Ovary (tissue), 9 donors: ENCODE data around the gene PLCH2. TPM values are rescaled to one million over a fixed set of nuclear protein-coding genes. Genes with fewer than 3 reads are reported as not detected.

Source experiments
- DNase-seq, 5 donors: peaks; one replicate each; pipeline ENCODE4 v3.0.0-alpha.2; 2019 to 2020
- H3K27ac ChIP-seq, 2 donors: fragments of 200-600 bp; one replicate each; pipeline versions ENCODE4 v1.5.1 to v1.8.0; 2019 to 2022
- H3K27me3 ChIP-seq: fragments of 200-600 bp; one replicate; pipeline ENCODE4 v1.8.0; 2022
- H3K36me3 ChIP-seq: fragments of 200-600 bp; sonication (generic); one replicate; pipeline ENCODE4 v1.5.1; 2019
- H3K4me1 ChIP-seq: one replicate; pipeline ENCODE4 v1.8.1; 2013; ENCODE audit warnings: mild to moderate bottlenecking, moderate library complexity; ENCODE audit not compliant: insufficient read depth
- H3K4me3 ChIP-seq: fragments of 200-600 bp; sonication (generic); one replicate; pipeline ENCODE4 v1.5.1; 2017
- H3K9me3 ChIP-seq, 2 donors: fragments of 200-600 bp in 1 of 2; sonication (generic) in 1 of 2; one replicate each; pipeline versions ENCODE4 v1.5.1 to v1.8.1; 2013 to 2019; ENCODE audit warnings: mild to moderate bottlenecking in 1 of 2, moderate library complexity in 1 of 2
- EP300 ChIP-seq: sonication (generic); formaldehyde crosslinking; IDR thresholded peaks from one replicate; pipeline ENCODE4 v1.6.1; 2017; ENCODE audit warnings: antibody characterized with exemption
- POLR2A ChIP-seq: fragments of 450-650 bp; IDR thresholded peaks from one replicate; pipeline ENCODE4 v1.6.1; 2017; ENCODE audit warnings: antibody characterized with exemption, mild to moderate bottlenecking, moderate library complexity
- WGBS, 3 donors: extraction: QIAGEN DNeasy Blood & Tissue Kit in 1 of 3; methylation state at CpG; one replicate each; pipeline versions ENCODE4 v1.1.5 to v1.1.7; 2013 to 2017; 5-methylcytosine and 5-hydroxymethylcytosine counted together
- intact Hi-C, 4 donors: fragments of 100-400 bp; cut with DNase I; formaldehyde crosslinking; loops; one replicate each; pipeline versions ENCODE4 v1.11.0 to v1.15.1; 2022 to 2023
- polyA plus RNA-seq, 2 donors: library from polyadenylated mRNA; stranded (reverse); fragments of 200-250 nt in 1 of 2; fragments of 350-450 nt in 1 of 2; fragmentation: Illumina TruSeq in 1 of 2; extraction: RNeasy Lipid Tissue Mini Kit (QIAGEN cat#74804) in 1 of 2; gene quantifications; one replicate each; pipeline ENCODE4 v1.2.3, GENCODE V29; 2013 to 2014
- total RNA-seq, 7 donors: library from RNA; depleted of rRNA in 2 of 7; stranded (reverse); fragments of >200 nt in 2 of 7; fragmentation: NEBNext Ultra II Directional in 3 of 7; extraction: Animal tissue kit (Norgen Biotek cat#: 25700) in 3 of 7; gene quantifications; one replicate each; pipeline versions ENCODE4 v1.1.0 to v1.2.4, GENCODE V29; 2016 to 2023
- TF ChIP-seq, protein P1 (sequence below), 3 donors: fragments of 450-650 bp in 2 of 3; fragments of 200-600 bp in 1 of 3; IDR thresholded peaks; one replicate each; pipeline versions ENCODE4 v1.5.1 to v1.8.0; 2016 to 2022; ENCODE audit warnings: antibody characterized with exemption in 3 of 3, mild to moderate bottlenecking in 1 of 3
- donor health status: DM: no; HTN: no; CAD: no; lungs with moderate emphysema.
- donor health status: DM: no; HTN: no; CAD: no.
- donor health status: Bipolar disorder and iron deficiency.
- donor health status: DM: yes; HTN: yes; CAD: no.
- donor health status: DM: no; HTN: no; CAD: no.
- donor health status: DM: yes; HTN: yes; CAD: no.

PLCH2 gene
- total and polyA plus RNA-seq, 9 donors, result 0.05 to 0.84 (median 0.34) TPM; not detected in 1

DNA sequence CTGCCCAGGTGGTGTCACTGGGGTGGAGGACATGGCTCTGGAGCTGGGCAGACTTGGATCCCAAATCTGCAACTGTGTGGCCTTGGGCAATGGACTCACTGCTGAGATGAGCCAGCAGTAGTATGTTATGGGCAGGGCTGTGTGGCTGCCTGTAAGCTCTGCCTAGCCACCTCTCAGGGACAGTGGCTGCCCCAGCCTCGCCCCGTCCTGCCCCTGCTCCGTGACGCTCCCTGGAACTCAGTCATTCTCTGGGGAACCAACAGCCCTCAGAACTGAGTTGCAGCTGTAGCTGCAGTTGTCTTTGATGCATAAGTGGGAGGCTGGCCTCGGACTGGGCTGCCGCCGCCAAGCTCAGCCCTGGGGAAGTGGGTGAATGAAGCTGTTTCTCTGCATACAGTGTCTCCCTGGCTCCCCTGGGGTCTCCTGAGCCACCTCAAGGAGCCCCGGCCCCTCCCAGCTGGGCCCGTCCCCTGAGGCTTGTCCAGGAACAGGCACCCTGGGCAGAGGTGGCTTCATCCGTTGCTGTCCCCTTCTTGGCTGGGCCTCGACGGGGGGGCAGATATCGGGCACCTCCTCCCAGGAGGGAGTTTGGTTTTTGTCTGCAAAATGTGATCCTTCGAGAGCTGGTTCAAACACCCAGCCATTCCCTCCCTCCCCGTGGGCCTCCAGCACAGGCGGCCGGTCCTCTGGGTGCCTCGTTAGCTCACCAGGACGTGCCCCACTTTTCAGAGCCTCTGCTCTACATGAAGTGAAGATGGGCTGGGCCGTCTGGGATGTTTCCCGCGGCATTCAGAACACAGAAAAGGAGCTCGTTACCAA is 26.2 kb upstream of the PLCH2 start:
- no peak for TF ChIP-seq POLR2A
- TF ChIP-seq, protein P1, sequence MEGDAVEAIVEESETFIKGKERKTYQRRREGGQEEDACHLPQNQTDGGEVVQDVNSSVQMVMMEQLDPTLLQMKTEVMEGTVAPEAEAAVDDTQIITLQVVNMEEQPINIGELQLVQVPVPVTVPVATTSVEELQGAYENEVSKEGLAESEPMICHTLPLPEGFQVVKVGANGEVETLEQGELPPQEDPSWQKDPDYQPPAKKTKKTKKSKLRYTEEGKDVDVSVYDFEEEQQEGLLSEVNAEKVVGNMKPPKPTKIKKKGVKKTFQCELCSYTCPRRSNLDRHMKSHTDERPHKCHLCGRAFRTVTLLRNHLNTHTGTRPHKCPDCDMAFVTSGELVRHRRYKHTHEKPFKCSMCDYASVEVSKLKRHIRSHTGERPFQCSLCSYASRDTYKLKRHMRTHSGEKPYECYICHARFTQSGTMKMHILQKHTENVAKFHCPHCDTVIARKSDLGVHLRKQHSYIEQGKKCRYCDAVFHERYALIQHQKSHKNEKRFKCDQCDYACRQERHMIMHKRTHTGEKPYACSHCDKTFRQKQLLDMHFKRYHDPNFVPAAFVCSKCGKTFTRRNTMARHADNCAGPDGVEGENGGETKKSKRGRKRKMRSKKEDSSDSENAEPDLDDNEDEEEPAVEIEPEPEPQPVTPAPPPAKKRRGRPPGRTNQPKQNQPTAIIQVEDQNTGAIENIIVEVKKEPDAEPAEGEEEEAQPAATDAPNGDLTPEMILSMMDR (IDR thresholded peaks at IDR 0.05), result no peak
- intact Hi-C loops, result loop anchor here in 1 of 4 donors (10.0 kb wide), 1 partner anchor 1555 kb away; no protein-coding TSS in a partner anchor

DNA sequence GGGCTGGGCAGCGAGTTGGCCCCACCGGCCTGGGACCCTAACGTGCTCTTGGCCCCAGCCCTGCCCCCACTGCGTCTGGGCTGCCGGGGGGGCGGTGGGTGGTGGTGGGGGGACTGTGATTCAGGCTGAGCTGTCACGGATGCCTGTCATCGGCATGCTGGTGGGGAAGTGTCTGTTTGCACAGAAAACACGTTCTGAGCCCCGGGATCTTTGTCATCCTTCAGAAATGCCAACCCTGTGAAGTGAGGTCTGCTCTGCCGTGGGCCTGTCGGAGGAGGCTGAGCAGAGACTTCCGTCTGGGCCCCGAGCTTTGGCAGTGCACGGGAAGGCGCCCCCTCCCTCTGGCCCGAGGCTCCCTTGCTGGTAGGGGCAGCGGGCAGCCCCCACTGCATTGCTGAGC is 24.3 kb upstream of the PLCH2 start:
- TF ChIP-seq, protein P1 (IDR thresholded peaks at IDR 0.05), result no peak
- TF ChIP-seq EP300 (no peak), POLR2A (no peak)
- Histone ChIP-seq H3K36me3 (no peaks in the 10 kb centered on the region), H3K27ac (no peak overlapping the region), H3K4me1 (no peaks in the 10 kb centered on the region), H3K27me3 (no peaks in the 10 kb centered on the region), H3K9me3 (no peaks in the 10 kb centered on the region), H3K4me3 (no peak overlapping the region)
- intact Hi-C loops, result loop anchor here in 1 of 4 donors (10.0 kb wide), 1 partner anchor 1553 kb away; no protein-coding TSS in a partner anchor
- DNase-seq, result no peak
- WGBS, 3 donors, result 14 to 57% (median 19%) methylated on average over 10 to 18 of the region's 18 CpGs

More for the DNA sequence above, 26.2 kb upstream of the PLCH2 start:
- no peak overlapping the region for H3K4me3 ChIP-seq
- H3K27me3 ChIP-seq, result no peaks in the 10 kb centered on the region
- H3K4me1 ChIP-seq, result no peaks in the 10 kb centered on the region
- no peak for DNase-seq
- no peak overlapping the region for H3K27ac ChIP-seq
- WGBS, 3 donors, result 39 to 53% (median 42%) methylated on average over 23 of the region's 23 CpGs
- no peaks in the 10 kb centered on the region for H3K9me3 ChIP-seq
- H3K36me3 ChIP-seq, result no peaks in the 10 kb centered on the region

DNA sequence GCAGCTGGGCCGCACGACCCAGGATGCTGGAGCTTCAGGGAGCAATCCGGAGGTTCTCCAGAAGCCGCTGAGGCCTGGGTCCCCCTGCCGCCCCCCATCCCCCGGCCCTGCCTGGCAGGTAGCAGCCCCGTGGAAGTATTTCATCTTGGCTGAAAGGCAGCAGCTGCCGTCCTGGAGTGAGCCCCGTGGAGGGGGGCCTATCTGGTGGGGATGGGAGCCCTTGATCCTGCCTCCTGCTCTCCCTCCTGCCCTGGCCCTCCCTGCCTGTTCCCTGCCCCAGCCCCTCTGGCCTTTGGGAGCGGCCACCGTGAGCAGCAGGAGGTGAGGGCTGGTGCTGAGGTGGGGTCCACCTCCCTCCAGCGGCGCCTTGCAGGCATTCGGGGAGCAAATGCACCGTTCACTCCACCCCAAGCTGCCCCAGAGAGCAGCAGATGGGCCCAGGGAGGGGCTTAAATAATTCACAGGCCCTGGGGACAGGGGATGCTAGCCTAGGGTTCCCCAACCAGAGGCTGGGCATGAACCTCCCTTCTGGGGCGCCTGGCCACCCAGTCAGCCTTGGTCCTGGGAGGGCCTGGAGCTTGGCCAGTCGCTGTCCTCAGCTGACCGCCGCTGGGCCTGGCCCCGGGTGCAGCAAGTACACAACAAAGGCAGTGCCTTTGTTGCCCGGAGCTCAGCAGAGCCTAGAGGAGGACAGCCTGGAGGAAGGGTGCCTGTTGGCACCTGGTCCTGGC is 23.7 kb upstream of the PLCH2 start:
- no peaks in the 10 kb centered on the region for H3K36me3 ChIP-seq
- no peak overlapping the region for H3K27ac ChIP-seq
- no peaks in the 10 kb centered on the region for H3K4me1 ChIP-seq
- 21 to 26% (median 26%) methylated on average over 17 to 21 of the region's 21 CpGs for WGBS, 3 donors
- no peaks in the 10 kb centered on the region for H3K27me3 ChIP-seq
- no peak overlapping the region for H3K4me3 ChIP-seq
- DNase-seq, result no peak
- H3K9me3 ChIP-seq, result no peaks in the 10 kb centered on the region
- intact Hi-C loops, result loop anchor here in 1 of 4 donors (10.0 kb wide), 1 partner anchor 1552 kb away; no protein-coding TSS in a partner anchor
- TF ChIP-seq POLR2A (no peak), EP300 (no peak)
- TF ChIP-seq, protein P1 (IDR thresholded peaks at IDR 0.05), result no peak

DNA sequence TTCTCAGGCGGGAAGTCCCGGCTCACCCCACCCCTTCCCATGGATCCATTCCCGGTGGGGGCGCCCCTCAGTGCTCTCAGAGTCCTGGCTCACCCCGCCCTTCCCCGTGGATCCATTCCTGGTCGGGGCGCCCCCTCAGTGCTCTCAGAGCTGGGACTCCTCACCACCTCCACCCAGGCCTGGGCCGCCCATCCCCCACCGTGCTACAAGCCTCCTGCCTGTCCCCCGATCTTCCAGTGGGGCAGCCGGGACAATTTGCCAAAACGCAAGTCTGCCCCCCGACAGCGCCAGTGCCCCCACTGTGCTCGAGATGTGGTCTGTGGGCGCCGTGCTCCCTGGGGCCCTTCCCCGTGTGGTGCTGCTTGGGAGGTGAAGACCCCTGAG is 23.2 kb upstream of the PLCH2 start:
- 65 to 79% (median 77%) methylated on average over 19 of the region's 19 CpGs for WGBS, 3 donors
- TF ChIP-seq EP300 (no peak), POLR2A (no peak)
- TF ChIP-seq, protein P1 (IDR thresholded peaks at IDR 0.05), result no peak
- intact Hi-C loops, result loop anchor here in 1 of 4 donors (10.0 kb wide), 1 partner anchor 1552 kb away; no protein-coding TSS in a partner anchor
- H3K27ac ChIP-seq, result no peak overlapping the region
- H3K27me3 ChIP-seq, result no peaks in the 10 kb centered on the region
- H3K36me3 ChIP-seq, result no peaks in the 10 kb centered on the region
- DNase-seq, result no peak
- no peak overlapping the region for H3K4me3 ChIP-seq
- H3K4me1 ChIP-seq, result no peaks in the 10 kb centered on the region
- H3K9me3 ChIP-seq, result no peaks in the 10 kb centered on the region
